Breast epithelium (tissue), 3 donors: Measurements from ENCODE around the gene EIF2S1.

ENCODE experiments used
- CTCF ChIP-seq, 3 donors: fragments of 450-650 bp; IDR thresholded peaks; one replicate each; pipeline ENCODE4 v1.5.1; 2016 to 2017; ENCODE audit warnings: antibody characterized with exemption in 3 of 3, mild to moderate bottlenecking in 3 of 3, moderate library complexity in 3 of 3
- POLR2A ChIP-seq: fragments of 450-650 bp; IDR thresholded peaks from one replicate; pipeline ENCODE4 v1.6.1; 2016; ENCODE audit warnings: antibody characterized with exemption, mild to moderate bottlenecking, moderate library complexity
- POLR2AphosphoS5 ChIP-seq, 3 donors: sonication (generic); formaldehyde crosslinking; IDR thresholded peaks; one replicate each; pipeline ENCODE4 v1.6.1; 2017; ENCODE audit warnings: antibody characterized with exemption in 3 of 3

- no peak for TF ChIP-seq CTCF (IDR thresholded peaks at IDR 0.05)
- TF ChIP-seq POLR2A = no peak
- no peak for TF ChIP-seq POLR2AphosphoS5 (IDR thresholded peaks at IDR 0.05)
Measured at GRCh38 chr14:67392123-67392522, 32.0 kb downstream of the EIF2S1 start.
